T follicular helper cell (primary cell): ENCODE measurements around the gene ITM2C.

Source experiments
- DNase-seq: peaks from one replicate; pipeline ENCODE4 v3.0.0-alpha.2; 2020; ENCODE audit warnings: low read depth

Gene ITM2C

GRCh38 chr2:230907361-230908091 lies 42.8 kb downstream of the ITM2C start:
- DNase-seq = no peak

DNA sequence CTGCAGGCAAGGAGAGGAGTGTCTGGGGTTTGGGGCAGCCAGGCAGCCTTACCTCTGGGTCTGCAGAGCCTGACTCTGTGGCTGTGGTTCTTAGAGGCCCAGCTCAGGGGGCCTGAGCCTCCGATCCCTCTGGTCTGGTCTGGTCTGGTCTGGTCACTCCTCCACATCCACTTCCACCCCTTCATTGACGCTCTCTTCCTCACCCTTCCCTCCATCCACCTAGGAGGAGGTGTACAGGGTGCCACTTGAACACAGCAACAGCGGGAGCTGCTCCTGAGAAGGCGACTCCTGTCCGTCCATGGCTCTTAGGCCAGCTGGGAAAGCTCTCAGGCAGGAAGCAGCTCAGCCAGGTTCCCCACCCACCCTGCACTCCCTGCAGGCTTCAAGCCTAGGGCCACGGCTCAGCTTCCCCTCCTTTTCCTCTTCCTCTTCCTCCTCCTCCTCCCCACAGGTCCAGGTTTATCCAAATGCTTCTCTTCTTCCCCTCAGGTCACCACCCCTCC lies 43.4 kb downstream of the ITM2C start:
- DNase-seq = no peak

- DNase-seq = no peak
These were observed 44.0 kb downstream of the ITM2C start for GRCh38 chr2:230908595-230909191.

DNA sequence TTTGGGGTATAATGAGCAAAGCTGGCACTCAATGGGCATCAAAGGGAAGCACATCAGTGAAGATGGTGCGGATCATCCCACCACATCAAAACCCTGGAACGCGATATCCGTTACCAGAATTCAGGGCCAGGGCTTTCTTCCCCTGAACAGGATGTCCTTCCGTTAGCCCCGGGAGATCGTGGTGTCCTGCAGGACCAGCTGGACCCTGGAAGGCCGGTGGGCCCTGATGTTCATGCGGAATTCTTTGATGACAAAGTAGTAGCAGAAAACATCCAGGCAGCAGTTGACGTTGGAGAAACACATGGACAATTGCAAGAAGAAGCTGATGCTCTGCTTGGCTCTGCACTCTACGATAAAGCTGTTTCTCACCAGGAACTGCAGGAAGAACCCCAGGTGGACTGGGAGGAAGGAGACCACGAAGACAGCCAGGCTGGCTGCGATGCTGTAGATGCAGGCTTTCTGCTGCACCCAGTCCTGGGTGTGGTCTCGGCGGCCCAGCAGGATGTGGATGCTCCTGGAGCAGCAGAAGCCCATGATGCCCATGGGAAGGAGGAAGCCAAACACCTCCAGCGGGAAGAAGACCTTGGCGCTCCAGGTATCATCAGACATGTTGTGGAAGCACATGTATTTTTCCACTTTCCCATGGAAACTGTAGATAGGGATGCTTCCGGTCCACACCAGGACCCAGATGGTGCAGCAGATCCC lies 45.3 kb downstream of the ITM2C start:
- no peak for DNase-seq

DNA sequence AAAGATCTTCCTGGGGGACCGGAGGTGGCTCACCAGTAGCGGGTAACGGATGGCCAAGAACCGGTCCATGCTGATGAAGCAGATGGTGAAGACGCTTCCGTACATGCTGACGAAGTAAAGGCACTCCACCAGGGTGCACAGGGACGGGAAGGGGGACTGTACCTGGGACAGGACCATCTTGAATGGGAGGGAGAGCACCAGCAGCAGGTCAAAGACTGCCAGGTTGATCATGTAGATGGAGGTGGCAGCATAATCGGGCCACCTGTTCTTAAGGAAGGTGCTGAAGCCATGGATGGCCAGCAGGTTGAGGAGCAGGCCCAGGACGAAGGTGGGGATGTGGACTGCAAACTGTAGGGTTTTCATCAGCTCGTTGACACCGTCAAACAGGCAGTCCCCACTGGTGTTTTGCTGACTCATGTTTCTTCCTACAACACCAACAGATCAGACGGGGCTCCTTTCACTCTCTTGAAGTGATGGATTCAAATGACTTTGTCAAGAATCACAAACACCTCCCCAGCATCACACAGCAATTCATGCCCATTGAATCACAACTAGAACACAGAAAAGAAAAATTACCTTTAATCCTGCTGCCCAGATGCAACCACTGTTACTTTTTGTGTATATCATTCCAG lies 45.9 kb downstream of the ITM2C start:
- no peak for DNase-seq

DNA sequence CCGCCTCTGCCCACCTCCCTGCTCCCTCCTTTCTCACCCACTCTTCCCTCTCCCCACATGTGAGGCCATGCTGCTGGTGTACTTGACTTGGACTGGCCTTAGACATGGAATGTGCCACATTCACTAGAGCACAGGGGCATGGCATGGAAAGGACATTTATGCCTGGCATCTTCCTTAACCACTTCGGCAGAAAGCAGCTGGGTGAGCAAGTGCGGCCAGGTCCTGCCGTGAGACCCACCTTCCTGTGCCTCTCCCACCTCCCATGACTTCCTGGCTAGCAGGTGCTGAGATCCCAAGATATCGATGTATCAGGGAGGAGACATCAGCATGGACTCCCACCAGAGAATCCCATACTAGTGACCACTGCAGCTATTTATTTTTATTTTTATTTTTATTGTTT lies 47.3 kb downstream of the ITM2C start:
- DNase-seq = no peak

- no peak for DNase-seq
These were observed 48.0 kb downstream of the ITM2C start for GRCh38 chr2:230912724-230913123.

DNA sequence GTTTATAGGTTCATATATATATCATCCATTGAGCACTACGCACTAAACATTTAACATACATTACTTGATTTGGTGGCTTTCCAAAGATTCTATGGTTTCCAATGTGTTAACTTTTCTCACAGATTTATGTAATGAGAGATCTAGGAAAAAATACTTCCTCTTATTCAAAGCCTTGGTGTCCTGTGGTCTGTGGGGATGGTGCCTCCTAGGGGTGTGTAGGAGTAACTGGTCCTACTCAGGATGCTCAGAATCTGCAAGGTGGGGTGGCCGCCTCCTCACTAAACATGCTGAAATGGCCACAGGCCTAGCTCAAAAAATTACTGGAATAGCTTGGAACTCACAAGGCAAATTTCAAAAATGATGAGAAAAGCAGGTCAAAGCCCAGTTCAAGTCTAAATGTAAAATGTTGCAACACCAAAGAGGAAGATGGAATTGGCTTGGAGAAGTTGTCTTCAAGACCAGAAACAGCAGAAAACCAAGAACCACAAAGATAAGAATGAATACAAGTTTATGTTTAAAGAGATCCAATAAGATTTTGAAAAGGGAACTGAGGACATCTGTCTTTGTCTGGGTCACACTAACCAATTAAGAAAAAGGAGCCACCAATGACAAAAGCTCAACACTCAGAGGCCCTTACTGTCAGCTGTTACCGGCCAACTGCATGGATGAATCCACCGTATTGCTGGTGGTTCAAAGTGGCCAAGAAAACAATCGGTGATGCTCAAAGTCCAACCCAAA lies 48.8 kb downstream of the ITM2C start:
- DNase-seq = no peak

GRCh38 chr2:230914886-230915285 lies 50.1 kb downstream of the ITM2C start:
- no peak for DNase-seq

DNA sequence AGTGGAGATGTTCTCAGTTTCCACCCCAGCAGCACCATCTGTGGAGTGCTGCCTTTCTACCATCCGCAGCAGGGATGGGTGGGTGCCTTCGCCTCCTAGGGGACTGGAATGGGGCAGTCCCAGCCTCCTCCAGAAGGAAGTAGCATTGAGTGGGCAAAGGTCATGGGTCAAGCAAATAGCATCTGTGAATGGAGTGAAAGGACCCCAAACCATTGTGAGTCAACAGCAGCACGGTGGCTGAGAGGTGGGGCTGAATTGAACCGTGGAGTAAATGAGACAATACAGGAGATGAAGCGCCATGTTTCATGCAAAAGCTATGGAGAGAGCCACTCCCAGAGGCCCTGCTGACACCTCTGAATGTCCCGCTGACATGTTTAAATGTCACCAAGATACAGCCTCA lies 50.6 kb downstream of the ITM2C start:
- no peak for DNase-seq

GRCh38 chr2:230916218-230916617 lies 51.5 kb downstream of the ITM2C start:
- no peak for DNase-seq

DNA sequence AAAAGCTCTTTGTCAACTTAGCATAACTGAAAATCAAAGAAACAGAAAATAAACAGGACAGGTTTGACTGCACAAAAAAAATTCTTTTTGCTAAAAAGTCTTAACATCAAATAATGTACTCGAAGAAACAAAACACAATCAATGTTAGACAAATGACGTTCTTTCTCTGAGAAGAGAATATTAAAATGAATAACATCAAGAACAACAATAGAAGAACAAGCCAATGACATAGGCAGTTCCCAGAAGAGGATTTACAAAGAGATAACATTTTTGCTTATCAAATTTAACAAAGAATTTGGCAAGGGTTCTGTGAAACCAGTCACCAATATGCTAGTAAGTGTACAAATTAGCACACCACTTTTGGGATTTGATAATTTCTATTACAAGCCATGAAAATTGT lies 54.5 kb downstream of the ITM2C start:
- no peak for DNase-seq

- no peak for DNase-seq
These were observed 54.9 kb downstream of the ITM2C start for GRCh38 chr2:230919681-230920080.

DNA sequence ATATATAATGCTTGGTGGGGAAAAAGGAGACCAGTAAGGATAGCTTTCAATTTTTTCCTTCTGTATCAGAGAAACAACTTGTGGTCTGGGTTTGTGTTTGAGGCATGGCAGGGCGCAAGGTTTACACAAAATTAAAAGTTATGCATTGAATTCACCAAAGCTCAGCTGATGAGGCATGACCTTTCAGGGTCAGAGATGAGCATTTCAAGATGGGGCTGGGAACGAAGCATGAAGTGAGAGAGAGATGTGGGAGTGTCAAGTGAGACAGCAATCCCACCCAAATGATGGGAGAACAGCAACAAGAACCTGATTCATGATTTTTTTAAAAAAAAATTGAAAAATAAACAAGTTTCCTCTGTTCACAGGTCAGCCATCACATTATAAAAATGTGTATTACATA lies 55.4 kb downstream of the ITM2C start:
- no peak for DNase-seq

DNA sequence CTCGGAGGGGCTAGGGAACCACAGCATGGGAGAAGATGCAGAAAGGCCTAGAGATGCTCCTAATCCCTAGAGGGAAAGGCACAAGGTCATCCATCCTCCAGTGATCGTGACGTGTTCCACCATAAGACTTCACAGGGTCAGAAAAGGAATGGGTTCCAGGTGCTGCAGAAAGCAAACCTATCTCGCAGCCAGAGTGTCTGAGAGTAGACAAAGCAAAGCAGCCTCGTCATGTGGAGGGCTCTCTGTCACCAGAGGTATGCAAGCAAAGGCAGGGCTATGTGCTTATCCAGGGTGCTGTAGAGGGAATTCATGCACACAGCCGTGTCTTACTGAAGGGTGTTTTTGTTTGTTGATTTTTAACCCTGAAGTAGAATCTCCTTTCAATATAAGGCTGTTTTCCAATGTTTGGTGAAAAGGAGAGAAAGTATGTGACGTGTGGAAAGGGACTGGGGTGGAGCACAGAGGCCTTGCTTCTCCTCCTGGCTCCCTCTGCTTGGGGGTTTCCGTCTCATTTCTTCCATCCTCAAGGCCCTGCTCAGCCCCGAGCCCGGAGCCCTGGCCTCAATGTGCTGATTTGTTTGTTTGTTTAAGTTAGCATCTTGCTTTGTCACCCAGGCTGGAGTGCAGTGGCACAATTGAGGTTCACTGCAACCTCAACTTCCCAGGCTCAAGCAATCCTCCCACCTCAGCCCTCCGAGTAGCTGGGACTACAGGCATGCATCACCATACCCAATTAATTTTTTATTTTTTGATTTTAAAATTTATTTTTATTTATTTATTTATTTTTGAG lies 57.3 kb downstream of the ITM2C start:
- DNase-seq = no peak

DNA sequence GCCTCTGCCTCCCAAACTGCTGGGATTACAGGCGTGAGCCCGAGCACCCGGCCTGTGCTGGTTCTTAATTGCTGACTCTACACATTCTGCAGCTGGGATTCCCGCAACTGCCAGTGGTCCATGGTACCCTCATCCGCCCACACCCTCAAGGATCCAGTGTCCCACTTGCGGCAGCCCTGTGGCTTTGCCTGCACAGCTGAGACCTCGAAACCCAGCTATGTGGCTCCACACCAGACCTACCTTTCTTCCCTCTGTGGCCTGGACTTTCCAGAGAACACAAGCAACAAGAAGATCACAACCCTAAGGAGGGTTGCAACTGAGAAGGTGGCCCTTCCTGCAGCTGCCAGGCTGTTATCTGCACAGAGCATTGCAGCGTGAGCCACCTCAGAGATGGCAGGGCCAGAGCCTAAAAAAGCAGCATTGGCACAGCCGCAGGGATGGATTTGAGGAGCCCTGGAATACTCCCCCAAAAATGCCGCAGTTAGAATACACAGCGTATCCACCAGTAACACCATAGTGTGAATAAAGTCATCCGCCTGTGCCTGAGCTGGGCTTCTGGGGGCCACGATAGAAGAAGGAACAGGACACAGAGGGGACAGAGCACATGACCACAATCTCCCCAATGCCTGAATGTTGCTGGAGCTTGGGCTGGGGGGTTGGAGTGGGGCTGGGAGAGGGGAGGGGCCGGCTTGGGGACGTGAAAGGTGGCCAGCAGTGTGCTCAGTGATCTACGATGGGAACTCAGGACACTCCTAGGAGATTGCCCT lies 58.4 kb downstream of the ITM2C start:
- no peak for DNase-seq

DNA sequence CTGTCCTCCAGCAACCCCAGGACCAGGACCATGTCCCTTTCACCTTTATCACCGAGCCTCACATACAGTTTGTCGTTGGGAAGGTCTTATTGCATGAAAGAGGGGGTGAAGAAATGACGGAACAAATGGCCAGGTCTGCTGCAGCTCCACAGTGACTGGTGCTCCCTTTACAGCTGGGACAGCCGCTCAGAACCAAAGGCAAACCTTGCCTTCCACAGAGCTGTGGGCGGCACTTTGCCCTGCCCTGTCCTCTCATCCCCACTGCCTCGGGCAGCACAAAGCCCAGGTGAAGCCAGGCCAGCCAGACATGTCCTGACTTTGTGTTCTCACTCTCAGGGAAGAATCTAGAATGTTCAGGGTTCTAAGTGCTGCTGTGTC lies 59.3 kb downstream of the ITM2C start:
- DNase-seq = no peak

DNA sequence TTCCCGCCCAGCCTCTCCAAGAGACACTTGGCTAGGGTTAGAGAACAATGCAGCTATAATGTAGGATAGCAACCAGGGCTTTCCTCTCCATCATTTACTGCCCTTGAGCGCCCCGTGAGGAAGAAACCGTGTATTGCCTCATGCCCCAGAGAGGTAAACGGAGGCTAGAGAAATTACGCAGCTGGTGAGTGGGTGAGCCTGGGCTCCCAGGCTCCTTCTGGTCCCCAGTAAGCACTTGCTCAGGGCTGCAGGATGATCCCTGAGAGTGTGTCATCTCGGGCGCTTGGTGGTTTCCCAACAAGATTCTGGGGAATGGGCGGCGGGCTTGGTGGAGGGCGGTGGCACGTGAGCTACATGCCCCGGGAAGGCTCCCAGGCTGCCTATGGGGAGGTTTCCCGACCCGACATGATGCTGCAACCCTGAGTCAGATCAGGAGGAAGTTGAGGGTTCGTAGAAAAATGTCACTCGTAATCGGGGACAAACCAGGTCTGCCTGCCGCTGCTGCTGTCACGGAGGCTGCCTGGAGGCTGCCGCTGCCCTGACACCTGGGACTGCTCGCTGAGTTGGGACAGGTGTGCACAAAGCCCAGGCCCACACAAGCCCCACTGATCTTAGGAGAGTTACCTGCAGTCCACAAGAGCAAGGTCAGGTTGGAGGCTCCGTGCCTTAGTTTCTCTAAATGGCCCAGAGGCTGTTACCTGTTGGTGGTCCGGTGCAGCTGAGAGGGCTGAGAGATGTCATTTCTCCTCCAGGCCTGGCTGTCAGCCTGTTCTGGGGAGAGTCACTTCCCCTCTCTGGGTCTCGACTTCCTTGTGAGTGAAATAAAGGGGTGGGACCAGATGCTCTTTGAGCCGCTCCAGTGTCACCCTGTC lies 60.0 kb downstream of the ITM2C start, which contains the start of gene GPR55:
TSS of gene GPR55 (minus strand) at position 773 of the 872 bp plus-strand sequence. CDS start 14,280 bp downstream, outside the sequence.
- no peak for DNase-seq

- DNase-seq = no peak
These were observed 60.7 kb downstream of the ITM2C start for GRCh38 chr2:230925443-230925878.
